ENCODE measurements around the gene EHMT1. TPM values are rescaled to one million over a fixed set of nuclear protein-coding genes. Genes with fewer than 3 reads are reported as not detected.

The EHMT1 gene
- total and polyA plus RNA-seq, 2 of the 13 experiments (the other 11 are each of a cell fraction or from before 2014, with no cell fraction given) = 23.0 to 27.1 TPM

GRCh38 chr9:137618105-137619067, at the start of gene EHMT1 (continued):
- no peak for TF ChIP-seq SNAPC4 (CRISPR knock-in tag; IDR thresholded peaks at IDR 0.05)
- TF ChIP-seq ZFP1 (CRISPR knock-in tag; IDR thresholded peaks at IDR 0.05) = no peak
- TF ChIP-seq ZNF839 (CRISPR knock-in tag; IDR thresholded peaks at IDR 0.05; ENCODE audit: borderline replicate concordance) = peak; percentile 100
- TF ChIP-seq MIER2 (CRISPR knock-in tag; IDR thresholded peaks at IDR 0.05) = 0 out of 2 replicates have a peak, but pooled peaks have one; percentile 9
- TF ChIP-seq GTF2F1 (IDR thresholded peaks at IDR 0.05; ENCODE audit: low read length) = no peak
- peak; percentile 70; the same call in 1 of the 2 replicates for TF ChIP-seq ZNF558 (CRISPR knock-in tag; IDR thresholded peaks at IDR 0.05; ENCODE audit: borderline replicate concordance)
- 0 out of 2 replicates have a peak, but pooled peaks have one; percentile 14 for TF ChIP-seq RARA (CRISPR knock-in tag; IDR thresholded peaks at IDR 0.05)
- no peak for TF ChIP-seq REXO4 (CRISPR knock-in tag; IDR thresholded peaks at IDR 0.05; ENCODE audit: borderline replicate concordance)
- TF ChIP-seq ZNF557 (CRISPR knock-in tag; IDR thresholded peaks at IDR 0.05) = no peak
- no peak; the same call in 1 of the 2 replicates for TF ChIP-seq BHLHE40 (IDR thresholded peaks at IDR 0.05; ENCODE audit: low read length)
- no peak for TF ChIP-seq STAG1 (CRISPR knock-in tag; IDR thresholded peaks at IDR 0.05)
- TF ChIP-seq SMARCC2 (IDR thresholded peaks at IDR 0.05) = no peak
- TF ChIP-seq HCFC1 (IDR thresholded peaks at IDR 0.05; ENCODE audit: low read depth, low read length) = peak; percentile 45; the same call in 1 of the 2 replicates
- no peak for TF ChIP-seq PAF1 (CRISPR knock-in tag; IDR thresholded peaks at IDR 0.05)
- peak; percentile 49 for TF ChIP-seq RBM39 (IDR thresholded peaks at IDR 0.05; ENCODE audit: low read depth, low read length, poor library complexity, severe bottlenecking)
- TF ChIP-seq ZNF367 (CRISPR knock-in tag; IDR thresholded peaks at IDR 0.05; ENCODE audit: borderline replicate concordance) = no peak
- TF ChIP-seq ZFX (CRISPR knock-in tag; IDR thresholded peaks at IDR 0.05; ENCODE audit: low read depth) = peak; percentile 94
- TF ChIP-seq ZNF570 (CRISPR knock-in tag; IDR thresholded peaks at IDR 0.05; ENCODE audit: borderline replicate concordance) = no peak
- TF ChIP-seq ZNF414 (CRISPR knock-in tag; IDR thresholded peaks at IDR 0.05) = 0 out of 2 replicates have a peak, but pooled peaks have one; percentile 60
- TF ChIP-seq ESRRA (CRISPR knock-in tag; IDR thresholded peaks at IDR 0.05; ENCODE audit: low read depth) = no peak
- TF ChIP-seq NFKBIZ (CRISPR knock-in tag; IDR thresholded peaks at IDR 0.05) = no peak
- no peak for TF ChIP-seq SIN3B (IDR thresholded peaks at IDR 0.05; ENCODE audit: low read length)
- TF ChIP-seq MEF2D (CRISPR knock-in tag; IDR thresholded peaks at IDR 0.05) = peak; percentile 80; the same call in 1 of the 2 replicates
- TF ChIP-seq ZNF326 (CRISPR knock-in tag; IDR thresholded peaks at IDR 0.05; ENCODE audit: borderline replicate concordance) = no peak

Measured in HepG2 (cell line).